HFFc6 (cell line): ENCODE results near the gene ZNF18. TPM values are rescaled to one million over a fixed set of nuclear protein-coding genes. Genes with fewer than 3 reads are reported as not detected.

Experiments used
- DNase-seq: peaks from one replicate; pipeline ENCODE4 v3.0.0-alpha.2; 2018
- H3K27ac Mint-ChIP-seq: 2 replicates; pipeline ENCODE4 v1.8.0; 2020; ENCODE audit warnings: mild to moderate bottlenecking, mixed read lengths
- H3K27me3 Mint-ChIP-seq: 2 replicates; pipeline ENCODE4 v1.8.0; 2021; ENCODE audit warnings: mild to moderate bottlenecking, moderate library complexity, mixed read lengths; ENCODE audit not compliant: insufficient read depth
- H3K36me3 Mint-ChIP-seq: 2 replicates; pipeline ENCODE4 v1.8.0; 2021; ENCODE audit warnings: low read depth, mixed read lengths
- H3K4me1 Mint-ChIP-seq: 2 replicates; pipeline ENCODE4 v1.8.0; 2020; ENCODE audit warnings: low read depth, mixed read lengths
- H3K4me3 Mint-ChIP-seq: 2 replicates; pipeline ENCODE4 v1.8.0; 2020; ENCODE audit warnings: mild to moderate bottlenecking, moderate library complexity, mixed read lengths
- H3K9me3 Mint-ChIP-seq: 2 replicates; pipeline ENCODE4 v1.8.0; 2020; ENCODE audit warnings: mild to moderate bottlenecking, mixed read lengths
- CTCF ChIP-seq: fragments of 200-600 bp; sonication (generic); IDR thresholded peaks from 2 replicates; pipeline ENCODE4 v1.5.0; 2021; ENCODE audit warnings: antibody characterized with exemption, mild to moderate bottlenecking
- long read RNA-seq: library from polyadenylated mRNA; unstranded; transcript quantifications from one replicate; pipeline ENCODE4 v2.0.0, GENCODE V29; 2019
- total RNA-seq, 6 experiments: library from RNA; stranded (reverse); fragmentation: NEBNext Ultra II Directional; extraction: Animal tissue kit (Norgen Biotek cat#: 25700); gene quantifications; 2 replicates in 1 of 6; 3 replicates in 5 of 6; pipeline ENCODE4 v1.2.3, GENCODE V29; 2021

The ZNF18 gene
- 1 to 10 TPM; 4.2 to 6.0 (median 4.6) TPM for total RNA-seq
- long read RNA-seq, transcript ZNF18-204 (7 exons, 2,330 nt): major isoform, 6 of 9 reads
- long read RNA-seq, partial matches to known transcripts: 0 of 9 reads
- long read RNA-seq, other reads (novel, unspliced or antisense): 3 of 9 reads

- H3K36me3 Mint-ChIP-seq: no peaks in the 10 kb centered on the region
- H3K27ac Mint-ChIP-seq: peak within 1 kb of the TSS; percentile 91
- H3K4me3 Mint-ChIP-seq: peak within 1 kb of the TSS; percentile 96
- peak; percentile 32; the same call in 1 of the 2 replicates for TF ChIP-seq CTCF
- no peaks in the 10 kb centered on the region for H3K9me3 Mint-ChIP-seq
- DNase-seq: peak; percentile 90
- peaks cover 6% of the 10 kb centered on the region for H3K4me1 Mint-ChIP-seq
- peaks cover 1% of the 10 kb centered on the region for H3K27me3 Mint-ChIP-seq
Observed at GRCh38 chr17:11997147-11997971, at the start of gene ZNF18. Gene ZNF18, minus strand, starts transcription at chr17:11997475. Its CDS starts 4,646 bp downstream, at chr17:11992829.

- peak overlapping the region; percentile 15 for H3K4me3 Mint-ChIP-seq
- no peak for DNase-seq
- peaks cover 61% of the 10 kb centered on the region for H3K4me1 Mint-ChIP-seq
- no peaks in the 10 kb centered on the region for H3K9me3 Mint-ChIP-seq
- no peak for TF ChIP-seq CTCF
- no peaks in the 10 kb centered on the region; the same call in none of the 2 replicates for H3K27me3 Mint-ChIP-seq
- H3K27ac Mint-ChIP-seq: peak overlapping the region; percentile 34
- H3K36me3 Mint-ChIP-seq: peaks cover 9% of the 10 kb centered on the region; the same call in 1 of the 2 replicates
Observed at GRCh38 chr17:12046786-12047185, 49.5 kb upstream of the ZNF18 start.

GRCh38 chr17:12043702-12044101 is 46.4 kb upstream of the ZNF18 start:
- no peak for TF ChIP-seq CTCF
- no peak for DNase-seq
- Mint-ChIP-seq H3K4me3 (no peak overlapping the region), H3K27ac (no peak overlapping the region), H3K36me3 (peaks cover 9% of the 10 kb centered on the region; the same call in 1 of the 2 replicates), H3K27me3 (no peaks in the 10 kb centered on the region; the same call in none of the 2 replicates), H3K4me1 (peaks cover 70% of the 10 kb centered on the region), H3K9me3 (no peaks in the 10 kb centered on the region)

GRCh38 chr17:12041312-12041711 is 44.0 kb upstream of the ZNF18 start:
- Mint-ChIP-seq H3K4me1 (peaks cover 54% of the 10 kb centered on the region), H3K27me3 (no peaks in the 10 kb centered on the region; the same call in 1 of the 2 replicates), H3K4me3 (peak overlapping the region; percentile 71)

GRCh38 chr17:12040478-12040877 is 43.2 kb upstream of the ZNF18 start:
- H3K27ac Mint-ChIP-seq: peak overlapping the region; percentile 63
- DNase-seq: no peak
- peaks cover 47% of the 10 kb centered on the region for H3K4me1 Mint-ChIP-seq
- no peaks in the 10 kb centered on the region; the same call in 1 of the 2 replicates for H3K27me3 Mint-ChIP-seq
- H3K4me3 Mint-ChIP-seq: peak overlapping the region; percentile 71
- H3K36me3 Mint-ChIP-seq: 0 out of 2 replicates have a peak, but pooled peaks cover 3% of the 10 kb centered on the region
- H3K9me3 Mint-ChIP-seq: no peaks in the 10 kb centered on the region
- no peak for TF ChIP-seq CTCF

More at GRCh38 chr17:12041312-12041711, 44.0 kb upstream of the ZNF18 start:
- peak; percentile 76 for DNase-seq
- no peaks in the 10 kb centered on the region for H3K9me3 Mint-ChIP-seq
- no peak for TF ChIP-seq CTCF
- 0 out of 2 replicates have a peak, but pooled peaks cover 4% of the 10 kb centered on the region for H3K36me3 Mint-ChIP-seq
- peak overlapping the region; percentile 33 for H3K27ac Mint-ChIP-seq
